Glutamatergic neuron (in vitro differentiated cells): ENCODE data around the gene C20orf173. TPM values are rescaled to one million over a fixed set of nuclear protein-coding genes. Genes with fewer than 3 reads are reported as not detected.

Source experiments
- DNase-seq: peaks from one replicate; pipeline ENCODE4 v3.0.0; 2022
- H3K27ac Mint-ChIP-seq: one replicate; pipeline ENCODE4 v1.8.0; 2020; ENCODE audit warnings: mild to moderate bottlenecking, mixed read lengths, inconsistent platforms; ENCODE audit not compliant: unreplicated experiment
- H3K27me3 Mint-ChIP-seq: one replicate; pipeline ENCODE4 v1.8.0; 2020; ENCODE audit warnings: mild to moderate bottlenecking, moderate library complexity, mixed read lengths, inconsistent platforms; ENCODE audit not compliant: unreplicated experiment
- H3K36me3 Mint-ChIP-seq: one replicate; pipeline ENCODE4 v1.8.0; 2020; ENCODE audit warnings: mild to moderate bottlenecking, mixed read lengths, inconsistent platforms; ENCODE audit not compliant: unreplicated experiment
- H3K4me1 Mint-ChIP-seq: one replicate; pipeline ENCODE4 v1.8.0; 2020; ENCODE audit warnings: mild to moderate bottlenecking, low read depth, mixed read lengths, inconsistent platforms; ENCODE audit not compliant: unreplicated experiment
- H3K4me3 Mint-ChIP-seq: one replicate; pipeline ENCODE4 v1.8.0; 2020; ENCODE audit warnings: mild to moderate bottlenecking, mixed read lengths, inconsistent platforms; ENCODE audit not compliant: unreplicated experiment
- H3K9me3 Mint-ChIP-seq: one replicate; pipeline ENCODE4 v1.8.0; 2020; ENCODE audit warnings: mild to moderate bottlenecking, moderate library complexity, mixed read lengths, inconsistent platforms; ENCODE audit not compliant: unreplicated experiment
- CTCF ChIP-seq: fragments of 200-600 bp; sonication (generic); IDR thresholded peaks from one replicate; pipeline ENCODE4 v1.5.0; 2021; ENCODE audit not compliant: partially characterized antibody, unreplicated experiment
- total RNA-seq: library from RNA; stranded (reverse); fragmentation: NEBNext Ultra II Directional; extraction: Animal tissue kit (Norgen Biotek cat#: 25700); gene quantifications from one replicate; pipeline ENCODE4 v1.2.1, GENCODE V29; 2021; ENCODE audit not compliant: unreplicated experiment

Gene C20orf173
- total RNA-seq, 1 donor from 2014 or later: not detected

- no peak for DNase-seq
- peaks cover 11% of the 10 kb centered on the region for H3K4me1 Mint-ChIP-seq
- H3K36me3 Mint-ChIP-seq: peaks cover 7% of the 10 kb centered on the region
- peaks cover 6% of the 10 kb centered on the region for H3K9me3 Mint-ChIP-seq
- H3K27me3 Mint-ChIP-seq: peaks cover 11% of the 10 kb centered on the region
- TF ChIP-seq CTCF: no peak
- peak overlapping the region; percentile 92 for H3K4me3 Mint-ChIP-seq
- peak overlapping the region; percentile 90 for H3K27ac Mint-ChIP-seq
Measured at GRCh38 chr20:35542990-35543389, 13.5 kb upstream of the C20orf173 start.

GRCh38 chr20:35541783-35542662, 12.6 kb upstream of the C20orf173 start, which contains the start of gene ERGIC3:
ERGIC3 (plus strand) TSS chr20:35542078; CDS start chr20:35542098, 20 bp downstream.
- peak within 1 kb of the TSS; percentile 92 for H3K4me3 Mint-ChIP-seq
- no peaks in the 10 kb centered on the region for H3K9me3 Mint-ChIP-seq
- peak within 1 kb of the TSS; percentile 90 for H3K27ac Mint-ChIP-seq
- DNase-seq: peak; percentile 99
- H3K4me1 Mint-ChIP-seq: peaks cover 4% of the 10 kb centered on the region
- peak; percentile 39 for TF ChIP-seq CTCF
- H3K27me3 Mint-ChIP-seq: peaks cover 5% of the 10 kb centered on the region
- H3K36me3 Mint-ChIP-seq: peaks cover 7% of the 10 kb centered on the region

- H3K36me3 Mint-ChIP-seq: peaks cover 7% of the 10 kb centered on the region
- peak overlapping the region; percentile 92 for H3K4me3 Mint-ChIP-seq
- H3K9me3 Mint-ChIP-seq: no peaks in the 10 kb centered on the region
- no peak for DNase-seq
- peaks cover 4% of the 10 kb centered on the region for H3K4me1 Mint-ChIP-seq
- H3K27me3 Mint-ChIP-seq: peaks cover 5% of the 10 kb centered on the region
- H3K27ac Mint-ChIP-seq: peak overlapping the region; percentile 62
- no peak for TF ChIP-seq CTCF
Measured at GRCh38 chr20:35541118-35541782, 11.8 kb upstream of the C20orf173 start.

- H3K27ac Mint-ChIP-seq: no peak overlapping the region
- peaks cover 4% of the 10 kb centered on the region for H3K4me1 Mint-ChIP-seq
- H3K9me3 Mint-ChIP-seq: no peaks in the 10 kb centered on the region
- peak overlapping the region; percentile 76 for H3K4me3 Mint-ChIP-seq
- peaks cover 7% of the 10 kb centered on the region for H3K36me3 Mint-ChIP-seq
- H3K27me3 Mint-ChIP-seq: peaks cover 3% of the 10 kb centered on the region
- peak; percentile 37 for DNase-seq
- TF ChIP-seq CTCF: no peak
Measured at GRCh38 chr20:35539756-35540212, 10.3 kb upstream of the C20orf173 start.
